ENCODE data around the gene HMCES.

HMCES gene

DNA sequence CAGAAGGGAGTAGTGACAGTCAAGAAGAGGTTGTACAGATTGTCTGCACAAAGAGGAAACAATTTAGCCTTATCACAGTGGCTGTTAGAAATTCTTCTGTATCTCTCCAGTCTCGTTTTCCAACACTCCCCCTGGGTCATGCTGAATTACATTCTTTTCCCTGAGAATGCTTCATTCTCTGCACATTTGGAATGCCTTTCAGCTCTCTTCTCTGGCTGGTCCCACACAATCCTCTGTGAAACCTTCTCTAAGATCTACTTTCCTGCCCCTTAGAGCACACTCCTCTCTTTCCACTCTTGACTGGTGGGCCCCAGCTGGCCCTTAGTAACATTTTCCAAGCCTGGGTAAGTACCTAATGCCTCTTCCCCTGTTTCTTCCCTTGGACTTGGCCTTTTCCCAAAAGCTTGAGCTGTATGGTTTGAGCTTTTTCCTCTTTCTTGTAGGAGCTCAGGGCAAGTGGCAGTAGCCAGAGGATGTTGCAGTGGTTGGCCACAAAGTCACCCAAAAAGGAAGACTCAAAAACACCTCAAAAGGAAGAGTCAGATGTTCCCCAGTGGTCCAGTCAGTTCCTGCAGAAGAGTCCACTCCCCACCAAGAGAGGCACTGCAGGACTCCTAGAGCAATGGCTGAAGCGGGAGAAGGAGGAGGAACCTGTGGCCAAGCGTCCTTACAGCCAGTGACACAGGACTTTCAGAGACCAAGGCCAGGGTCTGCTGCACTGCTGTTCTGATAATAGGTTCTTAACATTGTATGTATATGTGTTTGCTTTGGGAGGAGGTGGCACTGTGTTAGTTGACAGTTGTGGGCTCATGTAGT lies 25.7 kb downstream of the HMCES start:
- no peak for DNase-seq (ENCODE audit: low spot score)

DNA sequence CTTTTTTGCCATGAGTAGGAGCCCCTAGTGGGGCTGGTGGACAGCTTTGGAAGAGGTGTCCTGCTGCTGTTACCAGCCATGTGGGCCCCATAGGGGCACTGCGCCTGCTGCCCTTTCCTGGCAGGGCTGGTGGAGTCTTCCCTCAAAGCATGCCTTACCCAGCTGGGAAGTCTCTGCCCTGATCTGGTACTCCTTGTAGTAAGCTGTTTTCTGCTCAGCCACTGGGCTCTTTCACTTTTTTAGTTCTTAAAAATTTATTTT lies 26.2 kb downstream of the HMCES start:
- DNase-seq (ENCODE audit: low spot score): no peak

DNA sequence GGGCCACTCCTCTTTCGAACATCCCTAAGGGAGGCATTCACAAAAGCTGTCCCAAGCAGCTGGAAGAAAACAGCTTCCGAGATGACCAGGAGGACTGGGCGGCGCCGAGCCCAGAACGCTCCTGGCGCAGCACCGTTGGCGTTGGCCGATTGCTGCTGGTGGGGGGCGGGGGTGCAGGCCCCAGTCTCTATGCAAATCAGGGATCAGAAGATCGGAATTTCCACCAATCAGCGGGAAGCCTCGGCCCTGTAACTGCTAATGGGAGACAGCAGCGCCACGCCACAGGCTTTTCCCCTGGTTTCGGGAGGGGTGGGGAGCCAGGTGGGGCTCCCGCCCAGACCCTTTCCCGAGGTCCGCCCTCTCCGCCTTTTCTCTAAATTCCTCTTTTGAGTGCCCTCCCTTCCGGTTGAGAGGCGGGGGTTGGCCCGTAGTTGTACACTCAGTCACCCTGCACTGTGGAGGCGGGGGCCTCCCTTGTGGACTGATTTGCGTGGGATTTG lies 27.0 kb downstream of the HMCES start:
- DNase-seq (ENCODE audit: low spot score): no peak

DNA sequence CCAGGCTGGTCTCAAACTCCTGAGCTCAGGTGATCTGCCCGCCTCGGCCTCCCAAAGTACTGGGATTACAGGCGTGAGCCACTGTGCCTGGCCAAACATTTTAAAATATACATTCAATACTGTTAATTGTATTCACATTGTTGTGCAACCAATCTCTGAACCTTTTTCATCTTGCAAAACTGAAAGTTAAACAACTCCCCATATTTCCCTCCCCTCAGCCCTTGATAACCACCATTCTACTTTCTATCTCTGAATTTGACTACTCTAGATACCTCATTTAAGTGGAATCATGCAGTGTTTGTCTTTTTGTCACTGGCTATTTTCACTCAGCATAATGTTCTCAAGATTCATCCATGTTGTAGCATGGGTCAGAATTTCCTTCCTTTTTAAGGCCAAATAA lies 30.0 kb downstream of the HMCES start:
- DNase-seq (ENCODE audit: low spot score): no peak

DNA sequence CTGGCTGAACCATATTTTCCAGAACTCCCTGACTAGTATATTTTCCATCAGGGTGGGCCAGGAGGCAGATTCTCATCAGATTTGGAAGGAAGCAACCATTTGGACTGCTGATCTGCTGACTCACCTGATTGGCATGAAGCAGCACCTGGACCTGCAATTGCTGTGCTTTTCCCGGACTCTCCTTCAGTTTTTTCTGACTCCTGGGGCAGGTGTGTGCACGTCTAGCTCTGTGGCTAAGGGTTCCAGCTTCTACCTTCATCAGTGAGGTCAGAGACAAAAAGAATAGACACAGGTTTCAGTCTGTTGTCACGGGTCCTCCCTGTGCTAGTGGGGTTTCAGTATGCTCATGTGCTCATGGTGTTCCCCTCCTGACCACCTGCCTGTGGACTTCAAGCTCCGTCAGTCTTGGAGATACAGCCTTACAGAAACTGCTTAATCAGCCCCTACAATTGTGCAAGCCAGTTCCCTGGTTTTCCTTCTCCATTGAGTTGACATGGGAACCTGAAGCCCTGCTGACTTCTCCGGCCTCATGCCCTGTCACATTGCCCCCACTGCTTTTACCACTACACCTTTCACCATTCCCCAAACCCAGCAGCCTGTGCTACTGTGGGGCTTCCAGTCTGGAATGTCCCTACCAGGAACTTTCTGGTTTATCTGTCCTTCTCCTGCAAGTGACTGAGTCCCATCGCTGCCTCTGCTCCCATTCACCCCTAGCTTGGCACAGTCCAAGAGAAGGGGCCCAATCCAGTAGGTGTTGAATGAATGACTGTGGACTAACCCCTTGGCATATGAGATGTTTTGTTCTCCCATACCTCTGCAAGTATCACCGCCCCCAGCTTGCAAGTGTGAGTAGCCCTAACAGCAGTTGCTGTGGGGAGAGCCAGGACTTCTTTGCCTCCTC lies 31.7 kb downstream of the HMCES start:
- no peak for DNase-seq (ENCODE audit: low spot score)

DNA sequence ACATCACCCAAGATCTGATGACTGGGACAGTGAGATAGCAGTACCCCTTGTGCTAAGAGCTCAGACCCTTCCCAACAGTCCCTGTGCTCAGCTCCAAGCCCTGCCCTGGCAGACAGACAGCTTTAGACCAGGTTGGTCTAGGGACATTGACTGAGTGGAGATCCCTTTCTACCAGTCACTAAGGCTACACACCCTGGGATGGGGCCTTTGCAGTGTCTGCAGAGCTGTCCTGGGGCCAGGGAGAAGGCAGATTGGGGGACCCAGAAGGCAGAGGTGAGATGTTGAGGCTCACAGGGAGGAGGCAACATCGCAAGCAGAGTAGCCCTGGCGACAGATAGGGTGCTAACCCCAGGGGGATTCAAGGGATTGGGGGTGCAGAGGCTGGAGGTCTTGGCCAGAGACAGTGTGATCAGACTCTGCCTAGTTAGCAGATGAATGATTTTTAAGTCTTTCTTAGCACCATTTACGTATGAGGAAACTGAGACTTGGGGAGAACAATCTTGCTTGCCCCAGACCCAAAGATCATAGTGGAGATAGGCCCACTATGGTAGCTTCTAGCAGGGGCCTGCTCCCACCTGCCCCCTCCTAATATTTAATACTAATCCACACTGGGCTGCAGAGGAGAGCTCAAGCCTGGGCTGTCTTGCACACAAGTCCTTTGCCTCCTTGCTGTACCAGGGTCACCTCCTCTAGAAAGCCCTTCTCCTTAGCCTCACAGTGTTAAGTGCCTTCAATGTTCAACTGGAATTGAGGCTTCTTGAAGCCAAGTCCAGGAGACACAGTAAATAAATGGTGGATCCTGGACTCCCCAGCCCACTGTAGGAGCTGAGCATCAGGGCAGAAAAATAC lies 32.6 kb downstream of the HMCES start:
- DNase-seq (ENCODE audit: low spot score): no peak

DNA sequence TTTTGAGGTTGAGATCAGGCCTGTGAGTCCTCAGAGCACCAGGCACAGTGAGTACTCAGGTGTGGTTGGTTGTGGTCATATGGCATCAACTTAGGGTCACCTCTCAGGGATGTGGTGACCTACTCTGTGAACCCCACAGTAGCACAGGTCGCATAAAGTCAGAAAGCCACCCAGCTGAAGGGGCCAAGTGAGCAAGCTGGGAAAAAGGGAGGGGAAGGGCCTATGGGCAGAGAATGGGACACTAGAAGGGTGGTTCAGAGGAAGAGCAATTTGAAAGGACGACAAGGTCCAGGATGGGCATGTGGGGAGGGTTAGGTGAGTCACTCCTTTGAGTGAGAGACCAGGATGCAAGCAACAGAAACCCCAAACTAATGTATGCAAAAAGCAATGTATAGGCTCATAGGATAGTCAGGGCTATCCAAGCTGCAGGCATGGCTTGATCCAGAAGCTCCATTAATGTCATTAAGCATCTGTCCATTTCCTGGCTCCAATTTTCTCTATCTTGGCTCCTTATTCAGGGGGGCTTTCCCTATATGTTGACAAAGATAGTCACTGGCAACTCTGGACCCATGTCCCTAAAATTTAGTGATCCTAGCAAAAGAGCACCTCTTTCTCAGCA lies 33.5 kb downstream of the HMCES start:
- DNase-seq (ENCODE audit: low spot score): no peak

DNA sequence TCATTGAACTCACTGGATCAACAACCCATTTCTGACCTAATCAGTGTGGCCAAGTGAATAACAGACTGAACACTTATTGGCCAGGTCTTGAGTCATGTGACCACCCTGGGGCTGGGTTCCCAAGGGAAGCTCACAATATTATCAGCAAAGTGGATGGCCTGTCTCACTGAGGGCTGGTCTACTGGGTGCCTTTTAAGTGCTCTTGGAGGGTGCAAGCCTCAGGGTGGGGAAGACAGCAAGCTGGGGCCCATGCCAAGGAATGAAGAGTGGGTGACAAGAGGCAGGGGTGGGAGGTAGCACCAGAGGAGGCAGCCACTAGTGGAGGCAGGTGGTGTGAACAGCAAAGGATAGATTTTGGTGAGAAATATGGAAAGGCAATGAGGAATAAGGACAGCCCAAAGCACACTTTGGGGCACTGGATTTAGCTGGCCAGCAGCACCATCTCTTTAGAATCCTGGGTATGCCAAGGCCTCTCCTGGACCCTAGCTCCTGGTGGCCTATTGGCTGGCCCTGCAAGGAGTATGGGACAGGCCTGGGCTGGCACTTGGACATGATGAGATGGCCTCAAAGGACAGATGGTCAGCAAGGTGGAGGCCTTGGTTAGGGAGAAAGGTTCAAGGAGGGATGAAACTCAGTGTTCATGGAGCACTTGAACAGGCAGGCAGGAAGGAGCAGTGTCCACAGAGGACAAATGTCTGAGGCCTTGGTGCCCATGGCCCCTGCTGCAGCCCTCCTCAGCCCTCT lies 34.2 kb downstream of the HMCES start:
- no peak for DNase-seq (ENCODE audit: low spot score)

DNA sequence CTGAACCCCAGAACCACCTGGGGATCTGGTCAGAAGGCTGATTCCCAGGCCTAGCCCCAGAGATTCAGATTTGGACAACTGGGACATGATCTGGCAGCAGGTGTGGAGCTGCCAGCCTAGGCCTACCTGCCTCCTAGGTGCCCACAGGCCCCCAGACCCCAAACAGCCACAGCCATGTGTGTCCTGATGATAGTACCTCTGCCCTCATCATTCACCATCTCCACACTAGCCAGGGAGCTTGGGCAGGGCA lies 34.7 kb downstream of the HMCES start:
- DNase-seq (ENCODE audit: low spot score): no peak

DNA sequence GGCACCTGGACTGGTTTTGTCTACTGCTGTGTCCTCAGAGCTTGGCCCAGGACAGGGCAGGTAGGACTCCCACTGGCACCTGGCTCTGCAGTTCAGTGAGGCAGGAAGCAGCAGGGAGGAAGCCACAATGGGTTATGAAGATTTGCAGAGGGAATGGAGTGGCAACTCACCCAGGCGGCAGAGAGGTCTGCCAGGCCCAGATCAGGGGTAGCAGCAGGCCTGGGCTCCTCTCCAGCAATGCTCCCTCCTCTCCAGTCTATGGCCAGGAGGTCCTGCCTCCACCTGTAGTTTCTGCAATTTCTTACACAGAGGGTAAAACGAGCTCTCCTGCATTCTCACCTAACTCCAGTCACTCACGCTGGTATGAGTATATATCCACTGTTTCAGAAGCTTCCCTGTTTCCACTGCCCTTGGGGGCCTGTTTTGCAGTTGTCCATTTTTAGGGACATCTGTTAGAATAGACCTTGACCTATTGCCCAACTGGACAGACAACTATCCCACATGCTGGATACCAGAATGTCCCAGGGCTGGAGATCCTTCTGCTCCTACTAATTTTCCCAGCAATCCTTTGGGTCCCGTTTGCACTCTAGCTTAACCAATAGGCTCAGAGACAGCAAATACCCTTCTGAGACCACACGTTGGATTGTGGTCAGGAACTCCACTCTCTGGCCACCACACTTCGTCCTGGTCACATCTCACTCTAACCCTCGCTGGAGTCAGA lies 35.2 kb downstream of the HMCES start:
- DNase-seq (ENCODE audit: low spot score): no peak

DNA sequence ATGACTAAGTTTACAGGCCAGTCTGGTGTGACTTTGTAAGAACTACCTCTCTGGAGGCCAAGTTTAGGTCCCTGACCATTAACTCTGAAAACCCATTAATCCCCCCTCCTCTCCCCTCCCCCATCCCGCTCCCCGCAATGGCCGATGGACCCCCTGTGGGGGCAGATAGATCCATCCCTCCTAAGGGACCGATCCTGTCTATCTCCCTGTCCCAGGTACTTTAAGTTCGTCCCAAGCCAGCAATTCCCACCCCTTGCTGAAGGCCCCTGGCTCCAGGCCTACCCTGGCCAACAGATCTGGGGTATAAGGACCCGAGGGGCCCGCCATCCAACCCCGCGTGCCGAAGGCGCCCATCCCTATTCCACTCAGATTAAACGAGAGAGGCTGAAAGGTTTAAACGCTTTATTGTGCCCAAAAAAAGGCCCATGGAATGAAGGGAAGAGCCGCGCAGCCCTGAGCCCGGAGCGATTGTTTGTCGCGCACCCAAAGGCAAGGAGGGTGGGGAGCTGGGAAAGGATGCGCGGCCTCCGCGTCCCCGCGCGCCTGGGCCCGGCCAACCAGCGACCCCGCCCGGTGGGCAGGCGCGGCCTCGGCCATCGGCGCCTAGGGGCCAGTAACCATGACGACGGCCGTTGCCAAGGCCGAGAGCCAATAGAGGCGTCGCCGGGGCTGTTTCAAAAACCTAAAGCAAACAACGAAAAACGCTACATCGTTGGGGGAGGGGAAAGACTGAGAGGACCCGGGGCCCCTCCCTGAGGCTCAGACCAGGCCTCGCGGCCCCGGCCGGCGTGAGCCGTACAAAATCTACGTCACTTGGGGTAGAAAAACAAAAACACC lies 35.9 kb downstream of the HMCES start:
- DNase-seq (ENCODE audit: low spot score): peak; percentile 93

DNA sequence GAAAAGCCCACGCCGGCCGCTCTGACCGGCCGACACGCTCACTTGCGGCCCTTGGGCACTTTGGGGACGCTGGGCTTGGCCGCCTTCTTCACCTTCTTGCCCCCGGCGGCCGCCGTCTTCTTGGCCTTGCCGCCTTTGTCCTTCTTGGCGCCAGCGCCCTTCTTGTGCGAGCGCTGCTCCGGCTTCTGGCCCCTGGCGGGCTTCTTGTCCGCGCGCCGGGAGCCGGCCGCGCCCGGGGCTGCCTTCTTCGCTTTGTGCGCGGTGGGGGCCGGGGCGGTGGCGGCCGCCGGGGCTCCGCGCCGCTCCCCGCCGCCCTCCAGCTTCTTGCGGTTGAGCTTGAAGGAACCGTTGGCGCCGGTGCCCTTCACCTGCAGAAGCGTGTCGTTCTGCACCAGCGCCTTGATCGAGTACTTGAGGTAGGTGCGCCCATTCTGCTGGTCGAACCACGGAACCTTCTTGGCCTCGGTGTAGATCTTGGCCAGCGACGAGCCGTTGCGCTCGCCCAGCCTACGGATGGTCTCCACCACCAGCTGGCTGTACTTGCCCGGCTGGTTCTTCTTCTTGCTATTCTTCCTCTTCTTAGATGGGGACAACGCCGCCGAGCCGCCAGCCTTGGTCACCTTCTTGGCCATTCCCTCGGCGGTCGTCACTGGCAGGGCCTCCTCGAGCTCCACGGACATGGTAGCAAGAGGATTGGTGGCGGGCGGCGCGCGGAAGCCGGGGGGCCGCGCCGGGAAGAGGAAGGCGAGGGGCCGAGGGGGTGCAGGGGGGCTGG lies 36.7 kb downstream of the HMCES start:
- DNase-seq (ENCODE audit: low spot score): no peak

DNA sequence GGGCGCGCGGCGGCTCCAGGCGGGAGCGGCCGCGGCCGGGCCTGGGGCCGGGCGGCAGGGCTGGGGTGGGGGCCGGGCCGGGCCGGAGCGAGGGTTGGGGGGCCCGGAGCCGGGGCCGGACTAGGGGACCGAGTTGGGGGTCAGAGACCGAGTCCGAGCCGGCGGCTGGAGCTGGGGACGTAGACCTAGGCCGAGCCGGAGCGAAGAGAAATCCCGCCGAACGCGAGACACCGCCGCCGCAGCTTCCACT lies 37.3 kb downstream of the HMCES start:
- DNase-seq (ENCODE audit: low spot score): no peak

DNA sequence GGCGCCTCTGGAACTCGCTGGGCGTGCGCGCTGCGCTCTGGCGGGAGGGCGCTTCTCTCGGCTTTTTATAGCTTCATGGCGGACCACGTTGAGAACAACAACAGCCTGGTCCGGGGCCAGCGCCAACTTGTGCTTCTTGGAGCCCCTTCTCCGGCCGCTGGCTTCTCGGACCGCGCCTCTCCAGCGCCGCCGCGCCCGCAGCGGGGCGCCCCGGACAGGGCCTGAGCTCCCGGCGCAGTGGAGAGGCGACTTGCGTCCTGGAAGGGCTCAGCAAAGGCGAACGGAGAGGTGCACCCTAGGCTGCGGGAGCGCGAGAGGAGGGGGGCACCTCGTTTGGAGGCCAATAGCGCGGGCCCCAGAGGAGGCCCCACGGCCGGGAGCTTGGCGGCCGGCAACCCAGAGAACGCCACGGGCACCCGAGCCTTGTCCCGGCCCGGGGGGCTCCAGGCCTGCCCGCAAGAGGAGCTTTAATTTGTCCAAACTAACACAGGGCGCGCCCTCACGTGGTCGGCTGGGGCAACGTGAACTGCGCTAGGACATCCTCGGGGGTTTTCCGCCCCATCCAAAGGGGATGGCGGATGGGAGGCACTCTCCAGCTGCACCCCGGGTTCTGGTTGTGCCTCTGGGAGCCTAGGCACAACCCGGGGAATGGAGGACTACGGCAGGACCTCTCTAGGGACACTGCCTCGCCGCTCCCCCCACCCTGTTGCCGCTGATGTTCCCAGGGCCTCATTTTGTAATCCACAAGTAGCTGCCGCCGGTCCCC lies 37.8 kb downstream of the HMCES start:
- DNase-seq (ENCODE audit: low spot score): peak; percentile 81

DNA sequence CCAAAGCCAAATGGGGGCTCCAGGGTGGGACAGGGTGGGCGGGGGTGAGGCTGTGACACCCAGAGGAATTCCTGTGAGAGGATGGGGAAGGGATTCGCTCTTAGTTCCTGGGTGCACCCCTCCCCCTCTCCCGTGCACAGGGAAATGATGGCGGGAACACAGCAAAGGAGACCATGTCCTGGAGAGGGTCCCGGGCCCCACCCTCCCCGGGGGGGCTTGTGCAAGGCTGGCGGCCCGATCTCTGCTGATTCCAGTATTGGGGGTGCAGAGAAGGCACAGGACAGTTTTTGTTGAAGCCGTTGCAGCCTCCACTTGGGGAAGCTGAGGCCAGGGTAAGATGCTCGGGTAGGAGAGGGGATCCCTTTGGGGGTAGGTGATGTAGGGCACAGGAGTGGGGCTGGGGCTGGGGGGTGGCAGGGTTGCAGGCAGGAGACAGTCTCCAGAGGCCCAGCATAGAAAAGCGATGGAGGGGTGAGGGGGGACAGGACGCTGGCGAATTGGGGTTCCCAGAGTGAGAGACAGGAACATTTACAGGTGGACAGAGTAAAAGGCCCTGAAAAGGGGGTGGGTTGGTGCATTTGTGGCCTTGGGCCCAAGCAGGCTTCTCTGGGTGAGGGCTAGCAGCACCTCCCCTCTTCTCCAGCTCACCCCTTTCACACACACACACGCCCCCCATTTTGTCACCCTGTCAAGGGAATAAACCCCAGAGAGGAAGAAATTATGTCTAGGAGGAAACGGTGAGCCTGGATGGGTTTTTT lies 38.5 kb downstream of the HMCES start:
- no peak for DNase-seq (ENCODE audit: low spot score)

DNA sequence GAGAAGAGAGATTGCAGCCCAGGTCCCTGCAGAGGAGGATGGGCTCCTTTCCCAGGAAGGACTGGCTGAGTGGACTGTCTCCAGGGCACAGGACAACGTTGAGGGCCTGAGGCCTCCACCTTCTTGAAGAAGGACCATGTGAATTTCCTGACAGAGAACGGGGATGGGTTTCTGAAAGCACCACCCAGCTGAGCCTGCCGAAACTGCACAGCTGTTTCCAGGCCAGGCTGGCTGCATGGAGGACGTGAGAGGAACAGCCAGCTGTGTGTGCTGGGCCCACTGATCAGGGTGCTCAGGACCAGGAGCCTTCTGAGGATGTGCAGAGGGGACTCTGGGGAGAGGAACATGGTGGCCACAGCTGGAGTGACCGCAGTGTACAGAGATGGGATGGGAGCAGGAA lies 39.2 kb downstream of the HMCES start:
- DNase-seq (ENCODE audit: low spot score): no peak

DNA sequence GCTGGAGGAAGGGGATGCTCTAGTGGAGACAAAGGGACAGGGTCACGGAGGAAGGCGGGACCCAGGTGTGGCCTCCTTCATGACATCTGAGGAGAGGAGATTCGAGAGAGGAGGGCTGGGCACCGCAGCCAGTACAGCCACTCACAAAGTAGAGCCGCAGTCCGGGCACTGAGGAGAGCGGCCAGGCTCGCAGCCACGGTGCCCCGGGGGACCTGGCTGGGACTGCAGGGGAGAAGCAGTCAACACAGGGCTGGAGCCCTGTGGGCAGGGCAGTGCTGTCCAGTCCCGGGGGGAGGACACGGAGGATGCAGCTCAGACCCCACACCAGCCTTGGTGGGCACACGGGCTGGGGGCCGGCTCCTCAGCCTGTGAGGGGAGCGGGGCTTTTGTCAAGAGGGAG lies 40.3 kb downstream of the HMCES start:
- DNase-seq (ENCODE audit: low spot score): no peak

DNA sequence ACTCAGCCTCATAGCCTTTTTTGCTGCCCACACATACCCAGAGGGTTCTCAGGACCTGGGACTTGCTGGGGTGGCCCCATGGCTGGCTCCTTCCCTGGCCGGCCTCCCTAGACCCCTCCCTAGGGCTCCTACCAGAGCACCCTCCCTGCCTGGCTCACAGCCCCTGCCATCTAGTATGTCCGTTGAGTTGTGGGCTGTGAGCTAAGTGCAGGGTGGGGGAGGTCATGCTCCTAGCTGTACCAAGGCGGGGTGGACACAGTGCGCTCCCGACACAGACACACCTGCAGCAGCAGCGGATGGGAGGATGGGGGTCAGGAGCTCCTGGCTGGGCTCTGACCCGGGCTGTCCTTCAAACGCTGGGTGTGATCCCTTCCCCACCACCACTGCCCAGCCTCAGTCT lies 41.6 kb downstream of the HMCES start:
- DNase-seq (ENCODE audit: low spot score): no peak
